HG03565 (cell line): Measurements from ENCODE around the gene MSI2.

Experiments
- ATAC-seq: cut with Tn5 transposase; IDR thresholded peaks from one replicate; pipeline ENCODE4 v1.9.1; 2021; ENCODE audit warnings: mild to moderate bottlenecking, moderate library complexity; ENCODE audit not compliant: unreplicated experiment

Gene MSI2

DNA sequence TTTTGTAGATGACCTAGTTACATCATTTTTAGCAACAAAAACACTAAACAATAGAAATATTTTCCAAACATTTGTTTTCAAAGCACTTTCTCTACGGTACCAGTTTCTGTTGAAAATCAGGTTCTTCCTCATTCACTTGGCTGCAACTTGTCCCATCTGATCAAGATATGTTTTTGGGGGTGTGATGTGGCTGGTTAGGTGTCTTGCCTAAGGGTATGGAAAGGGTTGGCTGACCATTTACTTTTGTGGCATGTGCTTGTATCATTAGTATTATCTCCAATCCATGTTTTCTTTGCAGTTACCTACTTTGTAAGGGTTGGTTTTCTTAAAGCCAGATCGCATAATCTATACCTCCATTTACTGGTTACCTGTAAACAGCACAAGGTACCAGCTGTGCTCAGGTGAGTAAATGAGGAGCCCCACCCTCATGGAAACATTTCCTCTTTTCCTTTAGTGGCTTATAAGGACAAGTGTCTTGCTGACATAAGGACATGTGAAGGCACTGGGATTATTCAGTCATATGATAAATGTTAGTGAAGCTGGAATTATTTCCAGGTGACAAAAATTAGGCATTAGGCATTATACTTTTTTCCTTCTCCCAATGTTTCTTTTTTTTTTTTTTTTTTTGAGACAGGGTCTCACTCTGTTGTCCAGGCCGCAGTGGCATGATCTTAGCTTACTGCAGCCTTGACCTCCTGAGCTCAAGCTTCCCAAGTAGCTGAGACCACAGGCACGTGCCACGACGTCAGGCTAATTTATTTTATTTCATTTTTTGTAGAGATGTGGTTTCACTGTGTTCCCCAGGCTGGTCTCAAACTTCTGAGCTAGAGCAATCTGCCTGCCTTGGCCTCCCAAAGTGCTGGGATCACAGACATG is 326.8 kb downstream of the MSI2 start:
- ATAC-seq: no peak

DNA sequence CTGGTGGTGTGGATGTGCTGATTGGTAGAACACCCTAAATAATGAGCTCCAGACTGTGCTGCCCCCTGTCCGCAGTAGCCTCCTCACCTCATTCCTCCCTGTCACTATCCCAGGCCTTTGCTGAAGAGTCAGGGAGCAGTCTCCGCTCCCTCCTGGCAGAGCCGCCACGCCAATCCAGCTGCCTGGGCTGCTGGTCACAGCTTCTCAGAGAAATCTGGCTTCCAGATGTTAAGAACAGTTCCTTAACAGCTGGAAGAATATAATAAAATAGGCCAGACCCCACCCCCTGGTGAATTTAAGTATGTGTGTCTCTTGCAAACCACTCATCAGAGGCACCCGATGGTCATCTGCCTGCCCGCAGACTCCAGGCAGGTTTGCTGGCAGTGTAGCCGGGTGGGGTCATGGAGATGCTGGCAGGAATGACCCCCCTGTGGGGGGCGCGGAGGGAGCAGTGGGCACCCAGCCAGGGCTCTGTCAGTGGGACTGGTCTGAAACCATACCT is 327.8 kb downstream of the MSI2 start:
- no peak for ATAC-seq

DNA sequence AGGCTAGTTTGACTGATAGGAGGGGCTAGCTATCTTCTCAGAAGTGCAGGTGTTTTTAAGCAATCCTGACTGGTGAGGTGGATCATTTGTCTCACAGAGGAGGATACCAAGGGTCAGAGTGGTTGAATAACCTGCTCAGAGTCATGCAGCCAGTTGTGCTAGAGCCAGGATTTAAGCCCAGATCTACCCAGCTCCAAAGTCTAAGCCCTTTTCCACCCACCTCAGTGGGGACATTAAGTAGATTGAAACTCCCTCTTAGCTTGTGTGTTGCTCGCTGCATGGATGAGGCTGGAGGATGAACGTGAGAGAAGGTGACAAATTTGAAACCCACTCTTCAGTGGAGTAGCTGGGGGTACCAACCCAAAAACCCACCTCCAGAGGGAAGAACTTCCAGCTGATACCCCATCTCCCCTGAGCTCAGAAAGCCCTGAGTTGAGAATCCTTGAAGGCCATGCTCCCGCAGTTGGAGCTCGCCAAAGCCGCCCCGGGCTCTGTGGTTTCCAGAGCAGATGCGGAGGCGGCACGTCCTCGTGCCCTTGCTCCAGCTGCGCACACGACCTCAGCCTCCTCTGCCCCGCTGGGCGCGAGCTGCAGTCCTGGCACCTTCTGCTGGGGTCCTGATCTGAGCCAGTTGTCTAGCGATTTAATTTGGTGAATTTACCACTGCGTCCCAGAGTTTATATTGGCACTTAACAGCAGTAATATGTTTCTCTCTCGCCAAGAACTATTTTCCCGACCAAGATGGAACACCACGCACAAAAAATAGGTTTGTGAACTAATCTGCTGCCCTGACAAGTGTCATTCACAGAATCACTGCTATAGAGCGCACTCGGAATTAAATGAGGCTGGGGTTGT is 329.2 kb downstream of the MSI2 start:
- no peak for ATAC-seq

DNA sequence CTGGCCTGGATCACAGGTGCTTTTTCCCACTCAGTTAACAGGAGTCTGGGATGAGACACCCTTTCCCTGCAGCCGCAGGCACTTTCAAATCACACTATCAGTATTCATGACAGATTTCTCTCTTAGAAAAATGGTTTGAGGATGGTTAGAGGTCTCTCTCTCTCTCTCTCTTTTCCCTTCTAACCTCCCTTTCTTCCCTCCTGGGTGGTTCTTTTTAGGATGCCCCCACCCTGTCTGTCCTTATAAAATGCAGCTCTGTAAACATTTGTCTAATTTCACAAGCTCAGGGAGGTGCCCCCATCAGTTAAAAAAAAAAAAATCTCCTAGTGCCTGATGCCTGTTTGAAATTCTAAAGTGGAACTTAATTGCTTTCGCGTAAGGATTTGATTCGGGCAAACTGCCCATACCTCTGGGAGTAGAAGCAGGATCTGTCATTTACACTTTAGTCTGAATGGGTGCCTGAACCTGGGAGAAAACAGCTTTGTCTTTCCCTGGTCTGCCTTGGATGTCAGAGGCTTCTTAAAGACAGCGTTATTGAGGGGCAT is 329.9 kb downstream of the MSI2 start:
- ATAC-seq: no peak

DNA sequence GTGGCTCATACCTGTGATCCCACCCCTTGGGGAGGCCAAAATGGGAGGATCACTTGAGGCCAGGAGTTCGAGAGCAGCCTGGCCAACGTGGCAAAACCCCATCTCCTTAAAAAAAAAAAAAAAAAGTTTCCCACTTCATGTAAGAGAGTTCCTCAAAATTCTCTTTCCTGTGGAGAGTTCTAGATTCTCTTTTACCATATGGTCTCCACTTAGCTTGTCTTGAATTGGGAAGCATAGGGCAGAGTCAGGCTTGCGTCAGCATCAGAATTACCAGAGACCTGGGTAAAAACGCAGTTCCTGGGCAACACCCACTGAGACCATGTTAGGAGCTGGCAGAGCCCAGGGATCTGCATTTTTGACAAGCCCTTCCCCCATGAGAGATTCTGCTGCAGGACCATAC is 330.4 kb downstream of the MSI2 start:
- ATAC-seq: no peak

DNA sequence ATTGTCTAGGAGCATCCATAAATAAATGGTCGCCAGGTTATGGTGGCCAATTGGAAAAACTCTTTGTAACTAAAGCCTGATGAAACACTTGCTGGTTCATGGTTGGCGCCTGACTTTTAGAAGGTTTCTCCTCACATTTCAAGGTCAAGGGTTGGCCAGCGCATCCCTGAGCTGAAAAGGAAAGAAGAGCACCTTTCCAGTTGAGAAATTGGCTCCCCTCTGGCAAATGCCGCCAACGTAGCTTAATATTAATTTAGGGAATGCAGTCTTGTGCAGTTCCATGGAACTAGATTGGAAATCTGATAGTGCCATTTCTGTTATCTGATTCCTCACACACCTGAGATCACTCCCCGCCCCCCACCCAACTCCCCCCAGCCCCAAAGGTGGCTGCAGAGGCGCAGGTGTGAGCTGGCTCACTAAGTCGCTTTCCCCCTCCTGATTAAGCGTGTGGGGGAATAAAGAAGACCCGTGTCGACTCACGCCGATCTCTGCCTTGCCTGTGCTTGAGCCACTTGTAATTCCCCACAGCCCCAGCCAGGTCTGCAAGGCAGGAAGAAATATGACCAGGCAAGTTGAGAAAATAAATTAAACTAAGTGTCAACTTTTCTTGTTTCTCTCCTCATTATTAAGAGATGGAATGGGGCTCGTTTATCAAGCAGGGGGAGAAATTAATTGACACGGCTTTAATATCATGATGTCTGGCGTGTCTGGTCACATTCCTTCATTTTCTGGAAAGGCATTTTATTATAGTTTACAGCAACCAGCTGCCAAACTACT is 331.1 kb downstream of the MSI2 start:
- no peak for ATAC-seq

DNA sequence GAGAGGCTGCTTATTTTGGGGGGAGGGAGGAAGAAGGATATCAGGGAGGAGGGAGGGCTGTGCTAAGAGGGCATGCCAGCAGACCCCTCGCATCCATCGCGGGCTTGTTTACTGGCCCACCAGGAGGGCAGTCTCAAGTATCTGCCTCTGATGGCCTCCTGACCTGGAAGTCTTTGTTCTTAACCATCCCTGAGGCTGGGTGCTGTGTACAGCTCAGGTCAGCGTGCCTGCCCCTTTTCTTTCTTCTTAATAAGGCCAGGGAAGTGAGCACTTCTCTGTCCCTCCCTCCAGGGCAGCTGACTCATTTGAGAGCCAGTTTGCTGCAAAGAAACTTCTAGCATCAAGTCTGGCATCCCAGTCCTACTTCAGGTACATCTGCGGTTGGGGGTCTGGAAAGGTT is 331.8 kb downstream of the MSI2 start:
- no peak for ATAC-seq

DNA sequence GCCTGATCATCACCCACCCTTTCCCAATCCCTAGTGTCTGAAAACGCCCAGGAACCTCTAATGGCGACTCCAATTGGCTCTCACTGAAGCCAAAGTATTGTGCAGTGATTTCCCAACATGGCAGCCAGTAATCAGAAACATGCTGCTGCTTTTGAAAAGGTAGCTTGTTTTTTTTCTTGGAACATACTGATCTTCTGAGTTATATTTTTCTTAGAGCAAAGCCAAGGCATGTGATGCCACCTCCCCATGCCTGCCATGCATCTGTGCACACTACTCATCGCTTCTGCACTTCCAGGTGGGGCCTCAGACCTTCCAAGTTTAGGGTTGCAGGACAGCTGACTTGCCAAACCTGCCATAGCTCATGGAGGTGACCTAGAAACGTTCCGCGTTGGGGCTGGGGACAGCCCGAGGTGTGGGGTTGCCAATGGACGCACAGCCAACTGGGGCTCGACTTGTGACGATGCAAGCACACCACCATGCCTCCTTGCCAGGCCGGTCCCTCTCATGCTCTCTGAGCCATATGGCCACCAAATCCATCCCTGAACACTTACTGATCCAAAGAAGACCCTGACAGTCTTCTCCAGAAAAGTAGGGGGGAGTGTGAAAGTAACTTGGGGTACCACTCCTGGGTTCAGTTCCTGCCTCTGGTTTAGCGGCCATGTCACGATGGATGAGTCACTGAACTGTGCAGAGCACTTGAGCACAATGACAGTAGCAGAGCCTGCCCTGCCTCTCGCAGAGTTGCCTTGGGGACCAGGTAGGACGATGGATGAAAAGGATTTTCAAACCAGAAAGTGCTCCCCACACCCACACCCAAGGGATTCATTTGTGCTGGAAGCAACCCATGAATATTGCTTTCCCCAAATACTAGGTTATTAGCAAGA is 333.1 kb downstream of the MSI2 start:
- ATAC-seq: no peak

DNA sequence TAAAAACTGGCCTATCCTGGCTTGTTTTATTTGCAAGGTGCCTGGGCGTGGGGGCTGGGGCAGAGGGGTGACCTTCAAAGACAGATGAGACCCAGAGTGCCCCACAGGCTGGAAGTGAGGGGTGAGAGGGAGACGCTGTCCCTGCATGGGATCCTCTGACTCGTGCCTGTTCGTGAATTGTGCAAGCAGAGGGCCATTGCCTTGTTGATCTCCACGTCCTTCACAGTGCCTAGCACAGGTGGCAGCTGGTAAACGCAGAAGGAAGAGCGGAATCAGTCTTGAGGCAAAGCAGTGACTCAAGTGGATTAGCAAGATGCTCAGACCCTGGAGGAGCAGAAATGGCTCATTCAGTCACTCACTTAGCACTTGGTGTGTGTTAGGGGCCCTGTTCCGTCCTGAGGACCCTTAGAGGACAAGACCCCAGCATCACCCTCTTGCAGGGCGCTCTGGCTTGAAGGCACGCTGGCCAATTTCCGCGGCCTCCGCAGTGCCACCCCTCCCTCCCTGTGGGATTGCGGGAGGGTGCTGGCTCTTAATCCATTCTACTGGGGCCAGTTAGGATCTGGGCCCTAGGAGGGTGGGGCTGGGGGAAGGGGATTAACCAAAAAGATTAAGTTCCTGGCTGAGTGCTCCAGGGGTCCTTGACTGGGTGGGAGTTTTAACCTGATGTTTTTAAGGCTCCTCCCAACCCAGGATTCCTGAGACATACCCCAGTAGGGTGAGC is 337.6 kb downstream of the MSI2 start:
- no peak for ATAC-seq

DNA sequence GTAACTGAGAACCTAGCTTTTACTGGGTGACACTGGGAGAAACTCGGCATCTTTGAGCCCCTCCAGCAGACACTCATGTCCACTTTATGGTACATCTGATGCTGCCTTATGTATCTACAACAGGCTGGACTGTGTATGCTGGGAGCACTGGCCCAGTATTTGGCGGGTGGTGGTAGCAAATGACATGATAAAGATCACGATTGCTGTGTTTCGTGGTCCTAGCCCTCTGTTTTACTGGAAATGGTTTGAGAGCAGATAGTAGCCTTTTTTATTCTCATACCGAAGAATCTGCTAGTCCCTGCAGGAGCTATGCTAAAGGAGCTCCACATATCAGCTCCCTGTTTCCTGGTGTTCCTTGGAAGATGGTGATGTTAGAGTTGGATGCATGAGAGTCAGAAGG is 338.4 kb downstream of the MSI2 start:
- no peak for ATAC-seq

DNA sequence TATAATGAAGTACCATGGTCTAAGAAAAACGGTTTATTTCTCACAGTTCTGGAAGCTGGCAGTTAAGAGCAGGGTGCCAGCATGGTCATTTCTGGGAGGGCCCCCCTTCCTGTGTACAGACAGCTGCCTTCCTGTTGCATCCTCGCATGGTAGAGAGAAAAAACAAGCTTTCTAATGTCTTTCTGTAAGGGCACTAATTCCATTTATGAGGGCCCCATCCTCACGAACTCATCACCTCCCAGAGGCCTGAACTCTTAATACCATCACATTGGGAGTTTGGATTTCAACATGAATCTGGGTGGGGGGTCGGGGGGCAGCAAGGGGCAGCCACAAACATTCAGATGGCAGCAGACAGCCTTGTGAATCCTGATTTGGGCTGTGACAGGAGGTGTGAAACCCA is 339.1 kb downstream of the MSI2 start:
- ATAC-seq: no peak

DNA sequence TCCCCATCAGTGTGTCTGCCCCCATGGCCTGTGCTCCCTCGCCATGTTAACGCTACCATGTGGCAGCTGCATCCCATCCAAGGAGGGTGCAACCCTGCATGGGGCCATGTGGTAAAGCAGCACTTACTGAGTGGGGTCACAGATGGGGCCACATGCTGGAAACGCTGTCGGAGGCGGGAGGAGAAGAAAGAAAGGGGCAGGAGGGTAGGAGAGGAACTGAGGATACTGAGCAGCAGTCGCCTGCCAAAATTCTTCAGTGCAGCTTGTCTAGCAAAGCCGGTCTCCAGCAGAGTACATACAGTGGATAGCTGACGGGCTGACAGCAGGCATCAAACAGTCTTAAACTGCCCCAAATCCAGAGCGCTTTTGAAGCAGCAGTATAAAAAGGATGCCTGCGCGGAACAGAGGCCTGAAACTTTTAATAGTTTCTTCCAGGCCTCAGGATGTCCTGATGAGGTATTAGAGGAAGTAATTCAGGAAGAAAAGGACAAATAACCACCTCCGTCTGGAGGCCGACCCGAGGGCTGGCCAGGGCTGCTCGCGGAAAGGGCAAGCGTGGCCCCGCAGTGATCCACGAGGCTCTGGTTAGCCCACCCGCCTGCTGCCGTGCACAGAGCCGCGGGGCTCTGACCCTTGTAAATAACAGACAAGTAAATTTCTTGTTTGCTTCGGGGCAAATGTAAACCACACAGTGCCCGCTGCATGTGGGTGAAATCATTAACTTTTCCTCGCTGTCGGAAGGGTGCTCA is 339.8 kb downstream of the MSI2 start:
- no peak for ATAC-seq

DNA sequence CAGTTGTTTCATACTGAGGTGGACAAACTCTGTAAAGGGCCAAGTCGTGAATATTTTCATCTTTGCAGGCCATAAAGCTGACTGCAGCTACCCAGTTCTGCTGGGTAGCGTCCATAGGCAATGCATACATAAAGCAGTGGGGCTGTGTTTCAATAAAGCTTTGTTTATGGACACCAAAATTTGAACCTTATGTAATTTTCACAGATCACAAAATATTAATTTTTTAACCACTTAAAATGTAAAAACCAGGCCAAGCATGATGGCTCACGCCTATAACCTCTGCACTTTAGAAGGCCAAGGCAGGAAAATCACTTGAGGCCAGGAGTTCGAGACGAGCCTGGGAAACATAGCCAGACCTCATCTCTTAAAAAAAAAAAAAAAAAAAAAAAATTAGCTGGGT is 340.8 kb downstream of the MSI2 start:
- no peak for ATAC-seq

DNA sequence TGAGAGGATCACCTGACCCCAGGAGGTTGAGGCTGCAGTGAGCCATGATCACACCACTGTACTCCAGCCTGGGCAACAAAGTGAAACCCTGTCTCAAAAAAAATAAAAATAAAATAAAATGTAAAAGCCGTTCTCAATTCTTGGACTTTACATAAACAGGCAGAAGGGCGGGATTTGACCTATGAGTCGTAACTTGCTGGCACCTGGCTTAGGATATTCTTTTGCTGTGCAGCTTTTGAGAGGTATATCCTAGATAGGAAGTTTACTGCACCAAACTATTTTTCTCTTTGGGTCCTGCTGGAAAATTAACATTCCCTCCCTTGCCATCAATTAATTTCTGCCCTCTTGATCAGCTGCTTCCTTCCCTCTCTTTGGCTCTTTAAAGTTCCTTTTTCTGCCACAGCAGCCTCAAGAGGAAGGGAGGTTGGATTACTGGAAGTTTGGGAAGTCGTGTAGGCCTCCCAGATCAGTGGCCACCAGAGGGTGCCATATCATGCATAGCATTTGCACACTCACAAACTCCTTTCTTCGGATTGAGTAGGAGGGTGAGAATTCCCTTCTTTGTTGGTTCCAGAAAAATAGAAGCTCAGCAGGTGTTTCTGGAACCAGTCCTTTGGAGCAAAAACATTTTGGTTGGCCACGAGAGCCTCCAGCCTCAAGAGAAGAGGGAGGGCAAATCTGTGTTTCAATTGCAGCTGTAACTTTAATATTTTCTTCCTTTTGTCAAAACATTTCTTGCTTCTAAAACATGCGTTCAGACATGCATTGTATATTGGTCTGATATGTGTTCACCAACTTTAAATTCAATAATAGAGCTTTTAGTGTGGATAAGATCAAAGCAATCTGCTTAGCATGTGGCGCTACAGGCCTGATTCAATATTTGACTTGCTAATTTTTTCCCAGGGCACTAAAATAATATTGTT is 341.5 kb downstream of the MSI2 start:
- ATAC-seq: no peak

DNA sequence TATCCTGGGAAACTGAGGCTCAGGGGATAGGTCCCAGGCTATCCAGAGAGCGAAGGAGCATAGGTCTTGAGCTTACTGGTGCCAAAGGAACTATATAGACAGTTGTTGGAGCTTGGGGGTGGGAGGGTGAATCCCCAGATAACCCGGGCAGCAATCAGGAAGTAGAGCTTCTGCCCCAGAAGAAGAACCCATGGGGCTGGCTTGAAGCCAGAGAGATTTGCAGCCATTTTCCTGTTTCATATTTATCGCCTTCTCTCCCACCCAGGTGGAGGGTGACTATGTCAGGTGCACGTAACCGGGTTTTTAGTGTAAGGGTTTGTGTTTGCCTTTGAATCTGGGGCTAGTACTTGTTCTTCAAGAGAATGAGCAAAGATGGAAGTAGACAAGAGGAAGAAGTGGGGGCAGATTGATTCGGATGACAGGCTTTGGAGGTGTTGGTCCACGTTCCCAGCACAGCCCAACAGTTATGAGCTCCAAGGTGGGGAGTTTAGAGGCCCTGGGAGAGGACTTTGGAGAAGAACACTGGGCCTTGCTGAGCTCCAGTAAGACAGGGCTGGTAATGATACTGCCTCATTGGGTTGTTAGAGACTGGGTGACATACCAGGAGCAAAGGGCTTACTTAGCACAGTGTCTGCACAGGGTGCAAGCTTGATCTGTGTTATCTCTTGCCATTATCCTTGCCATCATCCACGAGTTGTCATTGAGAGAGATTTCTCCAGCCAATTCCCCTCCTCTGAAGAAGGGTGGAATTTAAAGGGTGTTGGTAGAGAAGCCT is 343.1 kb downstream of the MSI2 start:
- no peak for ATAC-seq

DNA sequence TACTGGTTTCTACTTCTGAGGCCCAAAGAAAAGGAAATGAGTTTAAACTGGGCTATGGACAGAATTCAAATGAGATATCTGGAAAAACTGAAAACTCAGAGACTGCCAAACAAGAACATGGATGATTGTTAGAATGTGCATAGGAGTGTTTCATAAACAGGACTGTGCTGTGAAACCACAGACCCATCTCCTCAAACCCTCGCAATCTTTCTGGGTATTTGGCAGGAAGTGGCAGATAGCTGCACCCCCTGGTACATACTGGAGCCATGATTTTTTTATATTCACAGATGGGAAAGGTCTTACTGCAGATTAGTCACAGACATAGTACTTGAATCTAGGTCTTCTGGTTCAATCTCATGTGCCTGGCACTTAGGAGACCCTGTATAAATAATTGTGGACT is 343.8 kb downstream of the MSI2 start:
- ATAC-seq: no peak
